Smooth muscle cell (in vitro differentiated cells): ENCODE data around the gene CEP72. TPM values are rescaled to one million over a fixed set of nuclear protein-coding genes. Genes with fewer than 3 reads are reported as not detected.

Experiments used
- DNase-seq: peaks from one replicate; lab custom pipeline; 2025; ENCODE audit not compliant: unreplicated experiment; lab: John Stamatoyannopoulos, UW
- H2AFZ ChIP-seq: fragments of 200-600 bp; sonication (generic); 2 replicates; pipeline ENCODE4 v1.6.0; 2016; ENCODE audit warnings: antibody characterized with exemption, low read depth, mild to moderate bottlenecking
- H3F3A ChIP-seq: fragments of 200-600 bp; sonication (generic); 2 replicates; pipeline ENCODE4 v1.6.0; 2017; ENCODE audit warnings: antibody characterized with exemption, low read depth
- H3K27ac ChIP-seq: fragments of 200-600 bp; sonication (generic); 2 replicates; pipeline ENCODE4 v1.5.1; 2016; ENCODE audit warnings: low read depth, mild to moderate bottlenecking
- H3K27me3 ChIP-seq: fragments of 200-600 bp; sonication (generic); 2 replicates; pipeline ENCODE4 v1.6.1; 2016; ENCODE audit warnings: low read depth, mild to moderate bottlenecking
- H3K36me3 ChIP-seq: fragments of 200-600 bp; sonication (generic); 2 replicates; pipeline ENCODE4 v1.5.1; 2016; ENCODE audit warnings: low read depth
- H3K4me1 ChIP-seq: fragments of 200-600 bp; sonication (generic); 2 replicates; pipeline ENCODE4 v1.5.1; 2016; ENCODE audit warnings: low read depth
- H3K4me2 ChIP-seq: fragments of 200-600 bp; sonication (generic); 2 replicates; pipeline ENCODE4 v1.6.0; 2016; ENCODE audit warnings: mild to moderate bottlenecking
- H3K4me3 ChIP-seq: fragments of 200-600 bp; sonication (generic); 2 replicates; pipeline ENCODE4 v1.5.1; 2016; ENCODE audit warnings: mild to moderate bottlenecking
- H3K79me2 ChIP-seq: fragments of 200-600 bp; sonication (generic); 2 replicates; pipeline ENCODE4 v1.6.0; 2016; ENCODE audit warnings: low read depth, mild to moderate bottlenecking
- H3K9ac ChIP-seq: fragments of 200-600 bp; sonication (generic); 2 replicates; pipeline ENCODE4 v1.6.0; 2016; ENCODE audit warnings: low read depth
- H3K9me3 ChIP-seq: fragments of 200-600 bp; sonication (generic); replicated peaks from 2 replicates; pipeline ENCODE4 v1.5.1; 2016; ENCODE audit warnings: low read depth
- H4K20me1 ChIP-seq: fragments of 200-600 bp; sonication (generic); 2 replicates; pipeline ENCODE4 v1.6.0; 2016; ENCODE audit warnings: low read depth
- WGBS: methylation state at CpG from one replicate; pipeline ENCODE4 v1.1.7; 2016; ENCODE audit warnings: low lambda C conversion rate; 5-methylcytosine and 5-hydroxymethylcytosine counted together
- polyA plus RNA-seq: library from polyadenylated mRNA; unstranded; fragments of >200 nt; fragmentation: Nextera tagmentation; extraction: Ambion mirVana; gene quantifications from 2 replicates; pipeline ENCODE4 v1.2.1, GENCODE V29; 2016
- total RNA-seq: library from RNA; depleted of rRNA; stranded (reverse); fragments of >200 nt; gene quantifications from 2 replicates; pipeline ENCODE4 v1.2.3, GENCODE V29; 2014
- TF ChIP-seq, protein P1 (sequence below): fragments of 200-600 bp; sonication (generic); IDR thresholded peaks from 2 replicates; pipeline ENCODE4 v1.5.1; 2017; ENCODE audit warnings: borderline replicate concordance, mild to moderate bottlenecking, antibody characterized with exemption; ENCODE audit not compliant: insufficient read depth, poor library complexity, severe bottlenecking

CEP72 gene
- total and polyA plus RNA-seq, 2 experiments from 2014 or later: 2.7 to 4.0 TPM

DNA sequence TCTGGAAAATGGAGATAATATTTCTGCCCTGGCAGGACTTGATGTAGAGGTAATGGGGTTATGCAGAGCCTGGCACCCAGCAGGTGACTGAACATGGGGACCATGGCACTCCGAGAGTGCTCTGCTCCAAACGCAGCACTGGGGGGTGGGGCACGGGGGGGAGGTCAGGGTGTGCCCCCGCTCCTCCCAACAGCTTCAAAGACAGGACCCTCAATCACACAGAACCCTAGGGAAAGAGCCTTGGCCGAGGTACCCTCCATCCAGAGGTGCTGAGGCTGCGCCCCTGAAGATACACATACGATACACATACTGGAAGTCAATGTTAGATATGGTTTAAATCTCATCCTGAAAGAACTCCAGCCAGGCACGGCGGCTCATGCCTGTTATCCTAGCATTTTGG, 26.6 kb upstream of the CEP72 start:
- no peak overlapping the region for H3K4me3 ChIP-seq
- WGBS: 80% methylated on average over 9 of the region's 9 CpGs
- peaks cover 33% of the 10 kb centered on the region for H3K27me3 ChIP-seq
- no peak overlapping the region for H3K4me2 ChIP-seq
- TF ChIP-seq, protein P1, sequence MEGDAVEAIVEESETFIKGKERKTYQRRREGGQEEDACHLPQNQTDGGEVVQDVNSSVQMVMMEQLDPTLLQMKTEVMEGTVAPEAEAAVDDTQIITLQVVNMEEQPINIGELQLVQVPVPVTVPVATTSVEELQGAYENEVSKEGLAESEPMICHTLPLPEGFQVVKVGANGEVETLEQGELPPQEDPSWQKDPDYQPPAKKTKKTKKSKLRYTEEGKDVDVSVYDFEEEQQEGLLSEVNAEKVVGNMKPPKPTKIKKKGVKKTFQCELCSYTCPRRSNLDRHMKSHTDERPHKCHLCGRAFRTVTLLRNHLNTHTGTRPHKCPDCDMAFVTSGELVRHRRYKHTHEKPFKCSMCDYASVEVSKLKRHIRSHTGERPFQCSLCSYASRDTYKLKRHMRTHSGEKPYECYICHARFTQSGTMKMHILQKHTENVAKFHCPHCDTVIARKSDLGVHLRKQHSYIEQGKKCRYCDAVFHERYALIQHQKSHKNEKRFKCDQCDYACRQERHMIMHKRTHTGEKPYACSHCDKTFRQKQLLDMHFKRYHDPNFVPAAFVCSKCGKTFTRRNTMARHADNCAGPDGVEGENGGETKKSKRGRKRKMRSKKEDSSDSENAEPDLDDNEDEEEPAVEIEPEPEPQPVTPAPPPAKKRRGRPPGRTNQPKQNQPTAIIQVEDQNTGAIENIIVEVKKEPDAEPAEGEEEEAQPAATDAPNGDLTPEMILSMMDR: no peak
- no peaks in the 10 kb centered on the region for H3K36me3 ChIP-seq
- no peaks in the 10 kb centered on the region for H3F3A ChIP-seq
- DNase-seq: no peak
- no peaks in the 10 kb centered on the region for H3K79me2 ChIP-seq
- no peaks in the 10 kb centered on the region for H3K9me3 ChIP-seq
- H3K4me1 ChIP-seq: no peaks in the 10 kb centered on the region
- H3K27ac ChIP-seq: no peak overlapping the region
- no peaks in the 10 kb centered on the region for H4K20me1 ChIP-seq
- no peak overlapping the region for H2AFZ ChIP-seq
- H3K9ac ChIP-seq: no peak overlapping the region

DNA sequence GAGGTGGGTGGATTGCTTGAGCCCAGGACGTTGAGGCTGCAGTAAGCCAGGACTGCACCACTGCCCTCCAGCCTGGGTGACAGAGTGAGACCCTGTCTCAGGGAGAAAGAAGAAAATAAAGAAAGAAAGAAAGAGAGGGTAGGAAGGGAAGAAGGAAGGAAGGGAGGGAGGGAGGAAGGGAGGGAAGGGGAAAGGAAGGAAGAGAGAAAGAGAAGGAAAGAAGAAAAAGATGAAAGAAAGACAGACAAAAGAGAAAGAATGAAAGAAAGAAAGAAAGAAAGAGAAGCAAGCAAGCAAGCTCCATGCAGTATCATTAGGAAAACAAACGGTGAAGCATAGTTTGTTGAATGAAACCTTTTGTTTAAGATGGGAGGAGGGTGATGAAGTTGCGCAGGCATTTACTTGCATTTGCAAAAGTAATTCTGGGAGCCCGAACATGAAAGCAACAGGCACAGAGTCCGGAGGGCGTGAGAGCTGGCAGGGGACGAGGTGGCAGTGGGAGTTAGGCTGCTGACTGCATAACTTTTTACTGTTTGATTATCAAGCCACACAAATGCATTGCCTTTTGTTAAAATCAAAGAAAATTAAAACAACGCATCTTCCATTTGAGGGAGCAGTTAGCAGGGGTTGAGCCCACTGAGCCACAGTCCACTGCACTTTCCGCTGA, 26.0 kb upstream of the CEP72 start:
- H3K9ac ChIP-seq: no peak overlapping the region
- no peaks in the 10 kb centered on the region for H3K36me3 ChIP-seq
- no peaks in the 10 kb centered on the region for H4K20me1 ChIP-seq
- no peak overlapping the region for H3K27ac ChIP-seq
- H3K4me2 ChIP-seq: no peak overlapping the region
- TF ChIP-seq, protein P1: no peak
- peaks cover 32% of the 10 kb centered on the region for H3K27me3 ChIP-seq
- H3K79me2 ChIP-seq: no peaks in the 10 kb centered on the region
- H3F3A ChIP-seq: no peaks in the 10 kb centered on the region
- DNase-seq: no peak
- WGBS: 60% methylated on average over 9 of the region's 9 CpGs
- H2AFZ ChIP-seq: no peak overlapping the region
- no peaks in the 10 kb centered on the region for H3K4me1 ChIP-seq
- no peaks in the 10 kb centered on the region for H3K9me3 ChIP-seq
- no peak overlapping the region for H3K4me3 ChIP-seq

DNA sequence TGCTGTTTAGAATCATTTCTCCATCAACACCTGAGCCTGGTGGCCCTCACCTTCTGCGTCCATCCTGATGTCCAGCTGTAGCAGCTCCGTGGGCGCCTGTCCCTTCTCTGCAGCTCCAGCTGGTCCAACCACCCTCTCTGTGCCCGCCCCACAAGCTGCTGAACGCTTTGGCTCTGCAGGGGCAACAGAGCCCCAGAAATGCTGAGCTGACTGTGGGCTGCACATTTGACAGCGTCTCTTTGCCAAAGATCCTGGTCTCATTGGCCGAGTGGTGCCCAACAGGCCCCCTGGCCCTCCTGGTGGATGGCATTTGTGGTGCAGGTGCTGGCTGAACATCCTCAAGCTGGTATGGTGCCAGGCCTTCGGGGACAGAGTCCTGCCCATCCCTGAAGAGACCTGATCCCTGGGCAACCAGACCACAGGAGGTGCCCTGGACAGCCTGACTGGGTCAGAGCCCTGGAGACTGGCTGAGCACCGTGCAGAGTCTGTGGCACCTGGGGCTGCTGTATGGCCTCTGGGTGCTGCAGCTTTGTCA, 25.3 kb upstream of the CEP72 start:
- no peak for DNase-seq
- no peak overlapping the region for H3K4me2 ChIP-seq
- no peak overlapping the region for H3K4me3 ChIP-seq
- no peak overlapping the region for H3K27ac ChIP-seq
- no peak overlapping the region for H3K9ac ChIP-seq
- no peak overlapping the region for H2AFZ ChIP-seq
- H4K20me1 ChIP-seq: no peaks in the 10 kb centered on the region
- no peaks in the 10 kb centered on the region for H3F3A ChIP-seq
- H3K27me3 ChIP-seq: peaks cover 35% of the 10 kb centered on the region
- TF ChIP-seq, protein P1: no peak
- H3K79me2 ChIP-seq: no peaks in the 10 kb centered on the region
- H3K36me3 ChIP-seq: no peaks in the 10 kb centered on the region
- no peaks in the 10 kb centered on the region for H3K4me1 ChIP-seq
- H3K9me3 ChIP-seq: no peaks in the 10 kb centered on the region
- 82% methylated on average over 9 of the region's 9 CpGs for WGBS

DNA sequence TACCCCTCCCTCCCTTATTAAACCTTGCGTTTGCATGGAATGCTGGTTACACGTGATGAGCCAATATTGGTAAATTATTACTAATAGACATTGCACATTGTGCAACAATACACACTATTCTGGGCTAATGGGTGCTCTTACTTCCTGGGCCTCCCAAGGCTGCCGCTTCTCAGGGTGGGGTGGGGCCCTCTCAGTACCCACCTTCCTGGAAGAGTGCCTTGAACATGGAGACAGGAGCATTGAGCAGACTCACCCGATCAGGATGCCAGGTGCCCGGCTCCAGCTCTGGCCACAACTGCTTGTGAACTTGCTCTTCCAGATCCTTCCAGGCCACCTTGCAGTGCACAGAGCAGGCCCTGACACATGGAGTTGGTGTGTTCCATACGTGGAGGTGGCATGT, 24.7 kb upstream of the CEP72 start:
- Histone ChIP-seq H3K9me3 (no peaks in the 10 kb centered on the region), H3K4me2 (no peak overlapping the region), H3K9ac (no peak overlapping the region), H3K27ac (no peak overlapping the region), H3K27me3 (peaks cover 35% of the 10 kb centered on the region), H2AFZ (no peak overlapping the region), H3K4me1 (no peaks in the 10 kb centered on the region), H3K36me3 (no peaks in the 10 kb centered on the region), H4K20me1 (no peaks in the 10 kb centered on the region), H3K4me3 (no peak overlapping the region), H3F3A (no peaks in the 10 kb centered on the region), H3K79me2 (no peaks in the 10 kb centered on the region)
- WGBS: 93% methylated on average over 6 of the region's 6 CpGs
- TF ChIP-seq, protein P1: no peak
- no peak for DNase-seq
